ENCODE data around the gene PACS1. TPM values are rescaled to one million over a fixed set of nuclear protein-coding genes. Genes with fewer than 3 reads are reported as not detected.
"Not testable (repeated sequence)": the region's sequence is repeated elsewhere in the genome, so short reads cannot be mapped to it uniquely, and the experiment has no call there.

PACS1 gene
- total RNA-seq, 3 donors from 2014 or later = 14.4 to 44.9 (median 18.9) TPM

DNA sequence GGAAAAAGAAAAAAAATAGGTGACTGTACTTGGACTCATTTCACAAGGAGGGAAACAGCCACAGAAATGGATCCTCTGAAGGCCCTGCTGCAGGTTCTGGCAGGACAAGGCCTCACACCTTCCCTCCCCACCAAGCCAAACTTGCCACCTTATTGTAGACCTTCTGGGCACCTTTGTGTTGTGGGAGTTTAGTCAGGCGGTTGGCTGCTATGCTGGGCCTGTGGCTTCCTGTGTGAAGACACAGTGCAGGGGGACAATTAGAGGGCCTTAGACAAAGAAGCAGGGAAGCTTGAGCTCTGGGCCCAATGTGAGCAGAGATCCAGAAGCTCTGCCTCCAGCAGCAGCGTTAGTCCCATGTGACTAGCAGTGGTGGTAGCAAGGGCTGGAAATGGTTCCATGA, 202.5 kb downstream of the PACS1 start:
- TF ChIP-seq, protein P1, sequence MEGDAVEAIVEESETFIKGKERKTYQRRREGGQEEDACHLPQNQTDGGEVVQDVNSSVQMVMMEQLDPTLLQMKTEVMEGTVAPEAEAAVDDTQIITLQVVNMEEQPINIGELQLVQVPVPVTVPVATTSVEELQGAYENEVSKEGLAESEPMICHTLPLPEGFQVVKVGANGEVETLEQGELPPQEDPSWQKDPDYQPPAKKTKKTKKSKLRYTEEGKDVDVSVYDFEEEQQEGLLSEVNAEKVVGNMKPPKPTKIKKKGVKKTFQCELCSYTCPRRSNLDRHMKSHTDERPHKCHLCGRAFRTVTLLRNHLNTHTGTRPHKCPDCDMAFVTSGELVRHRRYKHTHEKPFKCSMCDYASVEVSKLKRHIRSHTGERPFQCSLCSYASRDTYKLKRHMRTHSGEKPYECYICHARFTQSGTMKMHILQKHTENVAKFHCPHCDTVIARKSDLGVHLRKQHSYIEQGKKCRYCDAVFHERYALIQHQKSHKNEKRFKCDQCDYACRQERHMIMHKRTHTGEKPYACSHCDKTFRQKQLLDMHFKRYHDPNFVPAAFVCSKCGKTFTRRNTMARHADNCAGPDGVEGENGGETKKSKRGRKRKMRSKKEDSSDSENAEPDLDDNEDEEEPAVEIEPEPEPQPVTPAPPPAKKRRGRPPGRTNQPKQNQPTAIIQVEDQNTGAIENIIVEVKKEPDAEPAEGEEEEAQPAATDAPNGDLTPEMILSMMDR (IDR thresholded peaks at IDR 0.05) = no peak
- H3K4me3 ChIP-seq = no peak overlapping the region
- H3K4me1 ChIP-seq (ENCODE audit: low read depth) = peaks cover 10% of the 10 kb centered on the region
- DNase-seq = no peak
- H3K36me3 ChIP-seq (ENCODE audit: low read depth) = peaks cover 3% of the 10 kb centered on the region
- intact Hi-C loops (cut with DNase I, micrococcal nuclease) = no loop called here
- no peaks in the 10 kb centered on the region for H3K9me3 ChIP-seq
- ATAC-seq = no peak

- intact Hi-C loops (cut with DNase I, micrococcal nuclease) = no loop called here
- no peak for DNase-seq
- Histone ChIP-seq H3K4me1 (ENCODE audit: low read depth) (peaks cover 12% of the 10 kb centered on the region), H3K9me3 (no peaks in the 10 kb centered on the region), H3K36me3 (ENCODE audit: low read depth) (no peaks in the 10 kb centered on the region), H3K4me3 (no peak overlapping the region)
- TF ChIP-seq, protein P1 (IDR thresholded peaks at IDR 0.05) = no peak
- no peak for ATAC-seq
Observed at GRCh38 chr11:66274219-66274618, 204.1 kb downstream of the PACS1 start.

GRCh38 chr11:66275396-66275795, 205.3 kb downstream of the PACS1 start:
- no peaks in the 10 kb centered on the region for H3K9me3 ChIP-seq
- peaks cover 4% of the 10 kb centered on the region for H3K4me1 ChIP-seq (ENCODE audit: low read depth)
- no peak overlapping the region for H3K4me3 ChIP-seq
- no peak for ATAC-seq
- TF ChIP-seq, protein P1 (IDR thresholded peaks at IDR 0.05) = no peak
- H3K36me3 ChIP-seq (ENCODE audit: low read depth) = no peaks in the 10 kb centered on the region
- DNase-seq = no peak
- intact Hi-C loops (cut with DNase I, micrococcal nuclease) = no loop called here

DNA sequence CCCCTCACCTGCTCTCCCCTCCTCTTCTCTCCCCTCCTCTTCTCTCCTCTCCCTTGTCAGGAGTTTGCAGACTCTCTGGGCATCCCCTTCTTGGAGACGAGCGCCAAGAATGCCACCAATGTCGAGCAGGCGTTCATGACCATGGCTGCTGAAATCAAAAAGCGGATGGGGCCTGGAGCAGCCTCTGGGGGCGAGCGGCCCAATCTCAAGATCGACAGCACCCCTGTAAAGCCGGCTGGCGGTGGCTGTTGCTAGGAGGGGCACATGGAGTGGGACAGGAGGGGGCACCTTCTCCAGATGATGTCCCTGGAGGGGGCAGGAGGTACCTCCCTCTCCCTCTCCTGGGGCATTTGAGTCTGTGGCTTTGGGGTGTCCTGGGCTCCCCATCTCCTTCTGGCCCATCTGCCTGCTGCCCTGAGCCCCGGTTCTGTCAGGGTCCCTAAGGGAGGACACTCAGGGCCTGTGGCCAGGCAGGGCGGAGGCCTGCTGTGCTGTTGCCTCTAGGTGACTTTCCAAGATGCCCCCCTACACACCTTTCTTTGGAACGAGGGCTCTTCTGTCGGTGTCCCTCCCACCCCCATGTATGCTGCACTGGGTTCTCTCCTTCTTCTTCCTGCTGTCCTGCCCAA, 206.0 kb downstream of the PACS1 start:
- Histone ChIP-seq H3K4me3 (no peak overlapping the region), H3K9me3 (no peaks in the 10 kb centered on the region), H3K4me1 (ENCODE audit: low read depth) (peaks cover 4% of the 10 kb centered on the region), H3K36me3 (ENCODE audit: low read depth) (no peaks in the 10 kb centered on the region)
- TF ChIP-seq, protein P1 (IDR thresholded peaks at IDR 0.05) = no peak
- intact Hi-C loops (cut with DNase I, micrococcal nuclease) = no loop called here
- no peak for DNase-seq
- no peak for ATAC-seq

- ATAC-seq; H3K36me3 ChIP-seq (ENCODE audit: low read depth); intact Hi-C loops (cut with DNase I, micrococcal nuclease): not testable (repeated sequence)
Observed at GRCh38 chr11:66276619-66277018, 206.5 kb downstream of the PACS1 start.

GRCh38 chr11:66277064-66277463, 207.0 kb downstream of the PACS1 start:
- ATAC-seq; DNase-seq; H3K9me3 ChIP-seq; H3K36me3 ChIP-seq (ENCODE audit: low read depth); H3K4me1 ChIP-seq (ENCODE audit: low read depth); H3K4me3 ChIP-seq; intact Hi-C loops (cut with DNase I, micrococcal nuclease): not testable (repeated sequence)

More at GRCh38 chr11:66276619-66277018, 206.5 kb downstream of the PACS1 start:
- H3K9me3 ChIP-seq; H3K4me3 ChIP-seq; H3K4me1 ChIP-seq (ENCODE audit: low read depth); DNase-seq: not testable (repeated sequence)

Data from mucosa of descending colon (tissue), 3 donors.